ENCODE data around the gene DDTL.

GRCh38 chr22:24016156-24016555, 49.5 kb downstream of the DDTL start:
- TF ChIP-seq, protein P1, sequence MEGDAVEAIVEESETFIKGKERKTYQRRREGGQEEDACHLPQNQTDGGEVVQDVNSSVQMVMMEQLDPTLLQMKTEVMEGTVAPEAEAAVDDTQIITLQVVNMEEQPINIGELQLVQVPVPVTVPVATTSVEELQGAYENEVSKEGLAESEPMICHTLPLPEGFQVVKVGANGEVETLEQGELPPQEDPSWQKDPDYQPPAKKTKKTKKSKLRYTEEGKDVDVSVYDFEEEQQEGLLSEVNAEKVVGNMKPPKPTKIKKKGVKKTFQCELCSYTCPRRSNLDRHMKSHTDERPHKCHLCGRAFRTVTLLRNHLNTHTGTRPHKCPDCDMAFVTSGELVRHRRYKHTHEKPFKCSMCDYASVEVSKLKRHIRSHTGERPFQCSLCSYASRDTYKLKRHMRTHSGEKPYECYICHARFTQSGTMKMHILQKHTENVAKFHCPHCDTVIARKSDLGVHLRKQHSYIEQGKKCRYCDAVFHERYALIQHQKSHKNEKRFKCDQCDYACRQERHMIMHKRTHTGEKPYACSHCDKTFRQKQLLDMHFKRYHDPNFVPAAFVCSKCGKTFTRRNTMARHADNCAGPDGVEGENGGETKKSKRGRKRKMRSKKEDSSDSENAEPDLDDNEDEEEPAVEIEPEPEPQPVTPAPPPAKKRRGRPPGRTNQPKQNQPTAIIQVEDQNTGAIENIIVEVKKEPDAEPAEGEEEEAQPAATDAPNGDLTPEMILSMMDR (IDR thresholded peaks at IDR 0.05) = no peak
- TF ChIP-seq POLR2A (IDR thresholded peaks at IDR 0.05) = no peak

Data from vagina (tissue), 2 donors.